Natural killer cell (primary cell): ENCODE measurements around the gene SURF1. TPM values are rescaled to one million over a fixed set of nuclear protein-coding genes. Genes with fewer than 3 reads are reported as not detected.

Source experiments
- ATAC-seq, 3 donors: fragments of 150-1000 bp in 2 of 3; fragments of 200-7000 bp in 1 of 3; cut with Tn5 transposase; 1 replicate in 1 of 3; 2 replicates in 2 of 3; pipeline ENCODE4 v1.10.0; 2021; ENCODE audit warnings: mild to moderate bottlenecking in 2 of 3, moderate library complexity in 2 of 3
- DNase-seq, 2 donors: peaks; one replicate each; pipeline versions ENCODE4 v3.0.0 to v3.0.0-alpha.2; 2013 to 2021; ENCODE audit warnings: mixed read lengths in 1 of 2
- H3K27ac ChIP-seq: one replicate; pipeline ENCODE4 v1.5.1; 2013; ENCODE audit warnings: mild to moderate bottlenecking, low read length
- H3K27me3 ChIP-seq: one replicate; pipeline ENCODE4 v1.6.1; 2013; ENCODE audit warnings: low read length; ENCODE audit not compliant: control insufficient read depth, insufficient read depth
- H3K36me3 ChIP-seq: one replicate; pipeline ENCODE4 v1.6.1; 2013; ENCODE audit warnings: low read length; ENCODE audit not compliant: control insufficient read depth, insufficient read depth
- H3K4me1 ChIP-seq: one replicate; pipeline ENCODE4 v1.6.1; 2013; ENCODE audit warnings: low read length; ENCODE audit not compliant: control insufficient read depth, insufficient read depth
- H3K4me3 ChIP-seq: one replicate; pipeline ENCODE4 v1.5.1; 2013; ENCODE audit warnings: low read length
- H3K9me3 ChIP-seq: one replicate; pipeline ENCODE4 v1.6.1; 2013; ENCODE audit warnings: low read length; ENCODE audit not compliant: control insufficient read depth, insufficient read depth
- H3K27ac Mint-ChIP-seq, 2 donors: one replicate each; pipeline ENCODE4 v1.8.0; 2022; ENCODE audit warnings: mild to moderate bottlenecking in 2 of 2, mixed read lengths in 2 of 2, moderate library complexity in 1 of 2
- H3K27me3 Mint-ChIP-seq, 2 donors: one replicate each; pipeline ENCODE4 v1.8.0; 2022; ENCODE audit warnings: low read depth in 2 of 2, mixed read lengths in 2 of 2
- H3K36me3 Mint-ChIP-seq: one replicate; pipeline ENCODE4 v1.8.0; 2022; ENCODE audit warnings: mixed read lengths
- H3K4me1 Mint-ChIP-seq, 2 donors: one replicate each; pipeline ENCODE4 v1.8.0; 2022; ENCODE audit warnings: mixed read lengths in 2 of 2
- H3K4me3 Mint-ChIP-seq: one replicate; pipeline ENCODE4 v1.8.0; 2022; ENCODE audit warnings: mild to moderate bottlenecking, moderate library complexity, mixed read lengths
- H3K9me3 Mint-ChIP-seq, 2 donors: one replicate each; pipeline ENCODE4 v1.8.0; 2022; ENCODE audit warnings: mixed read lengths in 2 of 2
- CTCF ChIP-seq: fragments of 200-600 bp; IDR thresholded peaks from one replicate; pipeline ENCODE4 v1.8.0; 2022; ENCODE audit warnings: antibody characterized with exemption
- WGBS: methylation state at CpG from one replicate; pipeline ENCODE4 v1.1.7; 2013; ENCODE audit warnings: missing lambda C conversion rate; ENCODE audit not compliant: insufficient coverage; 5-methylcytosine and 5-hydroxymethylcytosine counted together
- intact Hi-C: fragments of 100-400 bp; cut with micrococcal nuclease; formaldehyde crosslinking; loops from one replicate; pipeline ENCODE4 v1.14.2; 2022
- total RNA-seq, 4 donors: library from RNA; stranded (reverse); fragments of 120-200 nt in 1 of 4; gene quantifications; one replicate each; pipeline versions ENCODE4 v1.2.3 to v1.2.4, GENCODE V29; 2013 to 2022

SURF1 gene
- total RNA-seq, 3 donors from 2014 or later (not counting 1 experiment from before 2014, with no cell fraction given): 35.6 to 44.4 (median 37.2) TPM

- Histone ChIP-seq H3K36me3 (peaks cover 40% of the 10 kb centered on the region), H3K9me3 (no peaks in the 10 kb centered on the region), H3K27ac (no peak overlapping the region), H3K27me3 (no peaks in the 10 kb centered on the region), H3K4me1 (peaks cover 53% of the 10 kb centered on the region), H3K4me3 (no peak overlapping the region)
- no peak for TF ChIP-seq CTCF
- Mint-ChIP-seq H3K4me1 (peaks cover 50 to 54% of the 10 kb centered on the region in 2 donors), H3K27ac (peak overlapping the region in 1 of 2 donors; percentile 94), H3K9me3 (no peaks in the 10 kb centered on the region), H3K36me3 (peaks cover 7% of the 10 kb centered on the region), H3K27me3 (no peaks in the 10 kb centered on the region), H3K4me3 (peak overlapping the region; percentile 85)
- WGBS: 91% methylated on average over 15 of the region's 15 CpGs
- intact Hi-C loops: no loop called here
- DNase-seq (no peak), ATAC-seq (no peak)
Measured at GRCh38 chr9:133346021-133346785, 10.1 kb downstream of the SURF1 start.

GRCh38 chr9:133345596-133345995, 10.7 kb downstream of the SURF1 start:
- intact Hi-C loops: no loop called here
- ATAC-seq: no peak
- DNase-seq: no peak
- Histone ChIP-seq H3K9me3 (no peaks in the 10 kb centered on the region), H3K4me3 (no peak overlapping the region), H3K36me3 (peaks cover 35% of the 10 kb centered on the region), H3K27ac (no peak overlapping the region), H3K4me1 (peaks cover 60% of the 10 kb centered on the region), H3K27me3 (no peaks in the 10 kb centered on the region)
- Mint-ChIP-seq H3K36me3 (peaks cover 7% of the 10 kb centered on the region), H3K27ac (no peak overlapping the region), H3K4me3 (no peak overlapping the region), H3K9me3 (no peaks in the 10 kb centered on the region), H3K27me3 (no peaks in the 10 kb centered on the region), H3K4me1 (peaks cover 56 to 60% of the 10 kb centered on the region in 2 donors)
- no peak for TF ChIP-seq CTCF
- WGBS: 97% methylated on average over 6 of the region's 6 CpGs

- Mint-ChIP-seq H3K4me1 (peaks cover 60 to 64% of the 10 kb centered on the region in 2 donors), H3K9me3 (no peaks in the 10 kb centered on the region), H3K27me3 (no peaks in the 10 kb centered on the region), H3K4me3 (no peak overlapping the region), H3K36me3 (peaks cover 7% of the 10 kb centered on the region), H3K27ac (peak overlapping the region in 1 of 2 donors; percentile 46)
- no peak for TF ChIP-seq CTCF
- WGBS: 97% methylated on average over 12 of the region's 12 CpGs
- no peak overlapping the region for H3K4me3 ChIP-seq
- H3K27me3 ChIP-seq: no peaks in the 10 kb centered on the region
- H3K36me3 ChIP-seq: peaks cover 29% of the 10 kb centered on the region
- H3K4me1 ChIP-seq: peaks cover 66% of the 10 kb centered on the region
- H3K27ac ChIP-seq: no peak overlapping the region
- ATAC-seq (no peak), DNase-seq (no peak)
- intact Hi-C loops: no loop called here
- H3K9me3 ChIP-seq: no peaks in the 10 kb centered on the region
Measured at GRCh38 chr9:133344979-133345378, 11.3 kb downstream of the SURF1 start.

- no peak for DNase-seq
- H3K4me1 Mint-ChIP-seq: peaks cover 60 to 64% of the 10 kb centered on the region in 2 donors
Measured at GRCh38 chr9:133344071-133344470, 12.2 kb downstream of the SURF1 start.

More at GRCh38 chr9:133344071-133344470, 12.2 kb downstream of the SURF1 start:
- no peaks in the 10 kb centered on the region for H3K27me3 ChIP-seq
- TF ChIP-seq CTCF: no peak
- no peak overlapping the region for H3K27ac ChIP-seq
- H3K9me3 Mint-ChIP-seq: no peaks in the 10 kb centered on the region
- no peak for ATAC-seq
- no peaks in the 10 kb centered on the region for H3K9me3 ChIP-seq
- no peak overlapping the region for H3K4me3 Mint-ChIP-seq
- peaks cover 20% of the 10 kb centered on the region for H3K36me3 ChIP-seq
- intact Hi-C loops: no loop called here
- H3K36me3 Mint-ChIP-seq: peaks cover 13% of the 10 kb centered on the region
- H3K4me1 ChIP-seq: peaks cover 62% of the 10 kb centered on the region
- H3K4me3 ChIP-seq: no peak overlapping the region
- 97% methylated on average over 19 of the region's 19 CpGs for WGBS
- H3K27ac Mint-ChIP-seq: no peak overlapping the region
- H3K27me3 Mint-ChIP-seq: no peaks in the 10 kb centered on the region
